Measurements from ENCODE around the gene ZMIZ1. TPM values are rescaled to one million over a fixed set of nuclear protein-coding genes. Genes with fewer than 3 reads are reported as not detected.
"Not testable (repeated sequence)": the region's sequence is repeated elsewhere in the genome, so short reads cannot be mapped to it uniquely, and the experiment has no call there.

The ZMIZ1 gene
- total RNA-seq, 1 experiment from 2014 or later = 47.2 TPM

GRCh38 chr10:79324032-79324695 is 255.4 kb downstream of the ZMIZ1 start:
- DNase-seq (ENCODE audit: low read depth) = no peak

- no peak for DNase-seq (ENCODE audit: low read depth)
Measured at GRCh38 chr10:79326361-79327089, 257.8 kb downstream of the ZMIZ1 start.

GRCh38 chr10:79327090-79327457 is 258.3 kb downstream of the ZMIZ1 start:
- no peak for DNase-seq (ENCODE audit: low read depth)

GRCh38 chr10:79328147-79328701 is 259.5 kb downstream of the ZMIZ1 start:
- no peak for DNase-seq (ENCODE audit: low read depth)

- DNase-seq (ENCODE audit: low read depth) = peak; percentile 77
Measured at GRCh38 chr10:79328737-79329504, 260.2 kb downstream of the ZMIZ1 start.

GRCh38 chr10:79329529-79329928 is 260.8 kb downstream of the ZMIZ1 start:
- DNase-seq (ENCODE audit: low read depth) = no peak

DNA sequence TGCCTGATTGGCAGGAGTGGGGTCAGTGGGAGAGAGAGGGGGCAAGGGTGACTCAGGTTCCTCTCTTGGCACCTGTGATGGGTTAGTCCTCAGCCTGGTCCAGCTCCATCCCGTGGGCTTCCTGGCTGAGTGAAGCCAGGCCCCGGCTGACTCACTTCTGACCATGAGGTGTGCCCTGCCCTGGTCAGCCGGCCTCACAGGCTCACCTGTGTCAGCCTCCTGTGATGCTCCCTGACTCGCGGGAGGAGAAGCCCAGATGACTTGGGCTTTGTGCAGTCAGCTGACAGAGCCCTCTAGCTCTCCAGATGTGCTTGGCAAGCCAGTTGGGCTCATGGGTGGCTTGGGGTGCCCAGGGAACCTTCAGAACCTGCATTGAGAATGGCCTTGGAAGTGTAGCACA is 262.5 kb downstream of the ZMIZ1 start:
- DNase-seq (ENCODE audit: low read depth) = peak; percentile 74

- DNase-seq (ENCODE audit: low read depth) = peak; percentile 91
Measured at GRCh38 chr10:79331709-79332108, 262.9 kb downstream of the ZMIZ1 start.

DNA sequence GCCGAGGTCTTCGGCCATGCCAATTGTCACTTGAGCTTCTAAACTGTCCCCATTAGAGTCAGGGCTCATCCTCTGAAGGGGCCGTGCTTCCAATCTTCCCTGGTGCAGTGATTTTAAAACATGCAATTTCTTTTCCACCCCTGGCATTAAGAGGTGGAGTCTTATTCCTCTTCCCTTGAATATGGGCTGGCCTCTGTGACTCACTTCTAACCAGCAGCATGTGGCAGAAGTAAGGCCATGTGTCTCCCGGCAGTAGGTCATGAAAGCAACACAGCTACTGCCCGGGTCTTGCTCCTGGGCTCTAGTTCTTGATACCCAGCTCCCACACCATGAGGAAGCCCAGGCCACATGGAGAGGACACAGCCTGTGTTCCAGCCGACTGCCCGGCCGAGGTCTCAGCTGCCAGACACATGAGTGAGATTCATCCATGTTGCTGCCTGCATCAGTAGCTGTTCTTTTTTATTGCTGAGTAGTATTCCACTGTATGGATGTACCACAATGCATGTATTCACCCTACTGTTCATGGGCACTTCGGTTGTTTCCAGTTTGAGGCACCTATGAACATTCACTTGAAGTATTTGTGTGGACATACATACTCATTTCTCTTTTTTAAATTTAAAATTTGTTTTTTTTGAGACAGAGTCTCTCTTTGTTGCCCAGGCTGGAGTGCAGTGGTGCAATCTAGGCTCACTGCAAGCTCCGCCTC is 264.0 kb downstream of the ZMIZ1 start:
- not testable (repeated sequence) for DNase-seq (ENCODE audit: low read depth)

DNA sequence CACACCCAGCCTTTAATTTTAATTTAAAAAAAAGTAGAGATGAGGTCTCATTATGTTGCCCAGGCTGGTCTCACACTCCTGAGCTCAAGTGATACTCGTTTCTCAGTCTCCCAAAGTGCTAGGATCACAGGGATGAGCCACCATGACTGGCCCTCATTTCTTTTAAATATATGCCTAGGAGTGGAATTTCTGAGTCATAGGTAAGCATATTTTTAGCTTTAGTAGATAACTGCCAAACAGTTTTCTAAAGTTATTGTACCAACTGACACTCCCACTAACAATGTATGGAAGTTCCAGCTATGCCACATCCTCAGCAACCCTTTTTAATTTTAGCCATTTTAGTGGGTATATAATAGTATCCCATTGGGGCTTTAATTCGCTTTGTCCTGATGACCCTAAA is 264.7 kb downstream of the ZMIZ1 start:
- peak; percentile 85 for DNase-seq (ENCODE audit: low read depth)

GRCh38 chr10:79334573-79334972 is 265.8 kb downstream of the ZMIZ1 start:
- DNase-seq (ENCODE audit: low read depth) = no peak

DNA sequence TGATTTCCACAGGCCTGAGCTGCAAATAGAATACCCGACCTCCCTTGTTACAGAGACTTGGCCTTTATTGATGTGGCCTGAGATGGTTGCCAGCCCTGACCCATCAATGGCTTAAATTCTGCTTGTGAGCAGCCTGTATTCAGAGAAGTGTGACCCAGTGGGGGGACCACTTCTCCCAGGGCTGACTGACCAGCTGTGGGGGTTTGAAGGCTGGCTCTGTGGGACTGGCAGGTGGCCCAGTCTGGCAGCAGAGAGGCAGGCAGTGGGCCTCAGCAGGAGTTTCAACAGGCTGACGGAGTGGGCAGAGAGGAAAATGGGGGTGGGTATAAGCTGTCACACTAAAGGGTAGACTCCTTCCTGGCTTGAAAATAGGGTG is 266.3 kb downstream of the ZMIZ1 start:
- DNase-seq (ENCODE audit: low read depth) = no peak

- no peak for DNase-seq (ENCODE audit: low read depth)
Measured at GRCh38 chr10:79335470-79336235, 266.9 kb downstream of the ZMIZ1 start.

- DNase-seq (ENCODE audit: low read depth) = no peak
Measured at GRCh38 chr10:79336276-79336675, 267.5 kb downstream of the ZMIZ1 start.

- DNase-seq (ENCODE audit: low read depth) = no peak
Measured at GRCh38 chr10:79336739-79337138, 268.0 kb downstream of the ZMIZ1 start.

DNA sequence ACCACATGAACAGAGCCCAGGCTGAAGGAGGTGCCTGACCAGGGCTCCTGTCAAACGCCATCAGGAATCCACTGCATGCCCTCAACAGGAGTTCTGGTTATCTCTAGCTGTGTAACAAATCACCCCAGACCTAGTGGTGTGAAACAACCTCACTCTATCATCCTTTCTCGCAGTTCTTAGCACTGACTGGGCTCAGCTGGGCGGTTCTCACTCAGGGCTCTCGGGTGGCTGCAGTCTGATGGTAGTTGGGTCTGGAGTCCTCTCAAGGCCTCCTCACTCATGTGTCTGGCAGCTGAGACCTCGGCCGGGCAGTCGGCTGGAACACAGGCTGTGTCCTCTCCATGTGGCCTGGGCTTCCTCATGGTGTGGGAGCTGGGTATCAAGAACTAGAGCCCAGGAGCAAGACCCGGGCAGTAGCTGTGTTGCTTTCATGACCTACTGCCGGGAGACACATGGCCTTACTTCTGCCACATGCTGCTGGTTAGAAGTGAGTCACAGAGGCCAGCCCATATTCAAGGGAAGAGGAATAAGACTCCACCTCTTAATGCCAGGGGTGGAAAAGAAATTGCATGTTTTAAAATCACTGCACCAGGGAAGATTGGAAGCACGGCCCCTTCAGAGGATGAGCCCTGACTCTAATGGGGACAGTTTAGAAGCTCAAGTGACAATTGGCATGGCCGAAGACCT is 269.2 kb downstream of the ZMIZ1 start:
- not testable (repeated sequence) for DNase-seq (ENCODE audit: low read depth)

- DNase-seq (ENCODE audit: low read depth) = no peak
Measured at GRCh38 chr10:79339266-79339665, 270.5 kb downstream of the ZMIZ1 start.

GRCh38 chr10:79340646-79341244 is 272.0 kb downstream of the ZMIZ1 start:
- no peak for DNase-seq (ENCODE audit: low read depth)

DNA sequence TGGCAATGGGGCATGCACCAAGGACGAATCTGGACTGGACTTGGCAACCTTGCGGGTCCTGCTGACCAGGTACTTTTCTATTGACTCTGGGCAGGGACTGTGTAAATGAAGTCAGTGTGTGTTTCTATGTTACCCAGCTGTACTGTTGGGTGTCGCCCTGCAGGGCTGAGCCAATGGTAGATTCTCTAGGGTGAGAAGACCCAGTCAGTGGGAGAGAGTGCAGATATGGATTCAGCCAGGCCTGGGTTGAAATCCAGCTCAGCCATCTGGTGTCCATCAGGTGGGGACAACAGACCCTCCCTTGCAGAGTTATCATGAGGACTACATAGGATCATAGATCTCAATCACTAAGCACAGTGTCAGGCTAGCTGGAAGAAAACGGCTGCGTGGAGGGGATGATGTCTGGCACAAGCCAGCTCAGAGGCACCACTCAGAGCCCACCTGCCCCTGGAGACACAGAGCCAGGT is 273.6 kb downstream of the ZMIZ1 start:
- no peak for DNase-seq (ENCODE audit: low read depth)
